GM21515 (cell line): ENCODE measurements around the gene ZNF423.
"Not testable (repeated sequence)": the region's sequence is repeated elsewhere in the genome, so short reads cannot be mapped to it uniquely, and the experiment has no call there.

Experiments
- ATAC-seq: cut with Tn5 transposase; IDR thresholded peaks from one replicate; pipeline ENCODE4 v1.9.1; 2021; ENCODE audit not compliant: unreplicated experiment

Gene ZNF423

GRCh38 chr16:49871824-49872223, 15.9 kb upstream of the ZNF423 start:
- not testable (repeated sequence) for ATAC-seq

DNA sequence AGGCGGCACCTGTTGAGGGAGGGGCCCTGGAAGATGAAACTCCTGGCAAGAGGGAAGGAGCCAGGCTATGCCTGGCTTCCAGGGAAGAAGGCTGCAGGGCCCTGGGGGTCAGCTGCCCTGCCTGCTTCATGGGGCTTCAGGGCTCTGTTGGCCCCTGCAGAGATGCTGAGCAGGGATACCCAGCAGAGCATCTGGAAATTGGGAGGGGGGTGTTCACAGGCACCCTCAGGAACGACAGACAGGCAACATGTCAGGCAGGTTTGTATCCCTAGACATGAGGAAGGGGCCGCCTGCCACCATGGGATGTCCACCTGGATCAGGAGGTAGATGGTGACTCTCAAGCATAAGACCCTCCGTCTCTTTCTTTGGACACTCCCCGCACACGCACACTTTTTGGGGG, 13.8 kb upstream of the ZNF423 start:
- no peak for ATAC-seq

DNA sequence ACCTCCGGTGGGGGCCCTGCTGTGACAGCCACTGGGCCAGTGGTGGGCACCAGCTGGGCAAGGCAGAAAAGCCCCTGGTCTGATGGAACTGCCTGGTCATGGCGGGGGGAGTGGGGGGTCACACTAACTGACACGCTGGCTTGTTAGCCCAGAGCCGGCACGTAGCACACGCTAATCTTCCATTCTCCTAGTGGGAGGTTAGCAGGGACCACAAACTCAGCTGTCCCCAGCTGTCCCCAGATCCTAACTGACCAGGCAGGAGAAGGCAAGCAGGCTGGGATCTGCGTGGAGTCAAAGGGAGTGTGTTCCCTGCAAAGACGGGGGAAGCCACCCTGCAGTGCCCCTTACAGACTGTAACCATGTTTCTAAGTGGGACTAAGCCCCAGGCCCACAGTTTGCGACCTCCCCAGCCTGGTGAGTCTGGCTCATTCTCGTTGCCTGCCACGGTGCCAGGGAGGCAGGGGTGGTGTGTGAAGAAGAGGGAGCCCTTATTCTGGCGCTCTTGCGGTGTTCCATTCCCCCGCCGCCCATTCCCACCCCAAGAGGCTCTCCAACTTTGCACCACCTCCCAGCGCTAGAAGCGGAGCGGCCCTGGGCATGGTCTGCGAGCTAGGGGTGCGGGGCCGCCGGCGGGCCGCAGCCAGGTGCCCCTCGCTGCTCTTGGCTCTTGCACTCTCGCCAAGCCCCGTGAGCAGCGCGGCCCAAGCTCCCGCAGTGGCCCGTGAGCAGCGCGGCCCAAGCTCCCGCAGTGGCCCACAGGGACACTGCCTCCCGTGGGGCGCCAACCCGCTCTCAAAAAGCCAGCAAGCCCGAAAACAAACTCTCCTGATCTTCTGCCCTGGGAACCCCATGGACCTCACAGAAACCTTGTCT, 12.1 kb upstream of the ZNF423 start:
- ATAC-seq, result no peak

GRCh38 chr16:49867234-49867633, 11.3 kb upstream of the ZNF423 start:
- no peak for ATAC-seq

- no peak for ATAC-seq
These were observed 10.7 kb upstream of the ZNF423 start for GRCh38 chr16:49866595-49867071.

GRCh38 chr16:49862694-49863093, 6.8 kb upstream of the ZNF423 start:
- no peak for ATAC-seq

- ATAC-seq, result no peak
These were observed 5.4 kb upstream of the ZNF423 start for GRCh38 chr16:49861299-49861698.

- ATAC-seq, result no peak
These were observed 4.7 kb upstream of the ZNF423 start for GRCh38 chr16:49860593-49860992.

GRCh38 chr16:49859125-49859811, 3.4 kb upstream of the ZNF423 start:
- no peak for ATAC-seq

DNA sequence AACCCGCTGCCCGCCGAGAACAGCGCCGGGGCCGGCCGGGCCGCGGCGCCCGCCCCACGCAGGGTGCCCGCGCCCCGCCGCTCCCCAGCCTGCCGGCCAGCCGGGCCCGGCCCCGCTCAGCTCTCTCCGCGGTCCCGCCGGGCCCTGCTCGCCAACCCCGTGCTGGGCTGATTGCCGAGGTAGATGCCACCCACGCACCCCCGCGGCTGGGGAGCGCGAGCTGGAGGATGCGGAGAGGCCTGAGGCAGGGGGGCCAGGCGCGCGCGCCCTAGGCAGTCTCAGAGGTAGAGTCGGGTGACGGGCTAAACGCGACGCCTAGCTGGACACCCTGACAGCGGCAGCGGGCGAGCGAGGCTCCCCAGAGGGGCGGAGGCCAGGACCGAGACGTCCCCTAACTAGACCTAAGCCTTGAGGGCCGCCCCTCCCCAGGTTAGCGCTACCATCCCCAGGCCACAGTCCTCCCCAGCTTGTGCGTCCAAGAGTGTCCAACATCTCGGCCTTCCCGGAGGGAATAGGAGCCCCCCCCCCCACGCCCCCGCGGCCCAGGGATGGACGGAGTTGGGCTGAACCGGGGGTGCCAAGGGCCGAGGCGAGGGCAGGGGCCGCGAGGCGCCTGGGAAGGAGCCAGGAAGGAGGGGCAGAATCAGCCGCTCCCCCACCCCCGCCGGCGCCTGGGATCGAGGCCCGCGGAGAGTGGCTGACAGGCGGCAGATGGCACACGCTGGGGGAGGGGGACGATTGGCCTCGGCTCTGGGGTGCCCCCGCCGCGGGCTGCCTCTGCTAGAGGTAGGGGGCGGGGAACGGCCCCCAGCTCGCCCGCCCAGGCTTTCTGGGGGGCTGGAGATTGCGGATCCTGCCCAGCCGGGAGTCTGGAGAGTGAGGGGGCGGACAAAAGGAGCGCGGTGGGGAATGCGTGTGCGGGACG, 2.5 kb upstream of the ZNF423 start:
- no peak for ATAC-seq

DNA sequence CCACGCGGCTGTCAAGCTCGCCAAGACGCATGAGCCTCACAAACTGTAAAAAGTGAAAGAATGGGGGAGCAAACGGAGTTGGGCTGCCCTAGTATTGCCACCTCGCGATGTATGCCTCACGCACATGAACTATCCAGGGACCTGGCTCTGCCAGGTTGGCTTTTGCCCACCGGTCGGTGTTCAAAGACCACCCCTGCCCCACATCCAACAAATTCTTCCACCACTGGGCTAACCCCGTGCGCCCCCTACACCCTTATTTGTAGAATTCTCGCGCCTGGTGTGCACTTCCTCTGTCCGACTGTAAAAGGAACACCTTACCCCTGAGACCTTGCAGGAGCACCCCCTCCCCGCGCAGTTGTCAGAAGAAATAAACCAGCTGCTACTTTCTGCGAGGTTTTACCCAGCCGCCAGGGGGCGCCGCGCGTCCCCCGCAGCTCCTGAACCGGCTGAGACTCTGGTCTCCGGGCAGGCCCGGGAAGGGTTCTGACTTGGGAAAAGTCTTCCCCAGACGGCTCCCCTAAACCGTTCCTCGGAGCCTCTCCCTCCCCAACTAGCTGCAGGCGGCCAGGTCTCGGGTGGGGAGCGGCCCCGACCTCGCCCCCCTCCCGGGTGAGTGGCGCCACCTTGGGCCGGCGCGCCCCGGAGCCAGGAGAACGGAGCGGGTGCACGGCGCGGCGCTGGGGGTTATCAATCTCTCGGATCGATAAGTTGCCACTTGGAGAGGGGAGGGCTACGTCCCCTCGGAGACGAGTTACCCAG, 1.7 kb upstream of the ZNF423 start:
- no peak for ATAC-seq

- no peak for ATAC-seq
These were observed 889 bp upstream of the ZNF423 start for GRCh38 chr16:49856672-49857330.

DNA sequence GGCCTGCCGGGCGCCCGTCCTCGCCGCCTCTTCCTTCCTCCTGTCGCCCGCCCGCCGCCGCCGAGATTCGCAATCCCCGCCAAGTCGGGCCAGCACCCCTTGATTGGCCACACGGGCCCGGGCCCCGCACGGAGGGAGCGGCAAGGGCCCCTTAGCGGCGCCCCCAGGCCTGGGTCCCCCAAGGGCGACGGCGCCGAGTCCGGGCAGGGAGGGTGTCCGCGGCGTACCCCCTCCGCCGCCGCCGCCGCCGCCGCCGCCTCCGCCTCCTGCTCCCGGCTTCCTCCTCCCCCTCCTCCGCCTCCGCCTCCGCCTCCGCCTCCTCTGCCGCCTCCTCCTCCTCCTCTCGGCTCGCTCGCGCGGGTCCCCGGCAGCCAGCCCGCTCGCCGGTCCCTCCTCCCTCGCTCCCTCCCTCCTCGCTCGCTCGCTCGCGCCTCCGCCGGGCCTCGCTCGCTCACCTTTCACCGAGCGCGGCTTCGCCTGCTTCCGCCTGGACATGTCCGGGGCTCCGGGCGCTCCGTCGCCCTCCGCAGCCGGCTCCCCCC, 561 bp downstream of the ZNF423 start:
- ATAC-seq, result peak; percentile 72

DNA sequence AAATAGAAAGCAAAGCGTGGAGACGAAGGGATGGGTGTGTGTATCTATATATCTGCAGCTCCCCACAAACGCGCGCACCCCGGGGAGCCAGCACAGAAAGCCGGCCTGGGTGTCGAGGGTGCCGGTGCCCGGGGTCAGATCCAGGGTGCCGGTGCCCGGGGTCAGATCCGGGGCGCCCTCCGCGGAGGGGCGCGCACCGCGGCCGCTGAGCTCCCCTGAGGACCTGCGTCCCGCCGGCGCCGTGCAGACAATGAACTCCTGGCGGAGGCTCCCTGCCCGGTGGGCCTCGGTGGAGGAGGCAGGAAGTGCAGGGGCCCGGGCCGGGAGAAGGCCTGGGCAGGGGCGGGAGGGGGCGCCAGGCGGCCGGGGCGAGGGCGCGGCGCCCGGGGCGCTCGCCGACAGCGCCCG, 1.1 kb downstream of the ZNF423 start:
- ATAC-seq, result peak; percentile 13

GRCh38 chr16:49854188-49854795, 1.6 kb downstream of the ZNF423 start:
- no peak for ATAC-seq

DNA sequence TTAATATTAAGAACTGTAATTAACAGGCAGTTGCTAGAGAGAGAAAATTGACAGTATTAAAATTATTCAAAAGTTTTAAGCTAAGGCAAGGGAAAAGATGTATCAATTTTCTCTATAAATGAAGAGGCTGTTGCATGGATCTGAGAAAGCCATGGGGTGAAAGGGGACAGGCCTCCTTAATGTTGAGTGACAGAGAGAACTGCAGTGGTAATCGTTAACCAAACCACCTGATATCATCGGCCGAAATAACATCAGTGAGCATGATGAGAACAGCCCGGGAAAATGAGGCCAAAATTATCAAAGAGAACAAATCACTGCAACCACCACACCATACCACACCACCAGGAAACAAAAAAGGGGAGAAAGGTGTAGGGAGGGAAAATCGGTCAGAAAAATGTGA, 3.6 kb downstream of the ZNF423 start:
- no peak for ATAC-seq

- no peak for ATAC-seq
These were observed 4.5 kb downstream of the ZNF423 start for GRCh38 chr16:49851468-49851787.

- ATAC-seq, result no peak
These were observed 5.1 kb downstream of the ZNF423 start for GRCh38 chr16:49850558-49851467.
